GM12874 (cell line): ENCODE results near the gene AGAP1.

Experiments used
- TF ChIP-seq, protein P1 (sequence below): IDR thresholded peaks from 2 replicates; pipeline ENCODE4 v1.5.1; 2011; ENCODE audit warnings: low read depth, mild to moderate bottlenecking, control low read depth, low read length, moderate library complexity; ENCODE audit not compliant: insufficient read depth

Gene AGAP1

DNA sequence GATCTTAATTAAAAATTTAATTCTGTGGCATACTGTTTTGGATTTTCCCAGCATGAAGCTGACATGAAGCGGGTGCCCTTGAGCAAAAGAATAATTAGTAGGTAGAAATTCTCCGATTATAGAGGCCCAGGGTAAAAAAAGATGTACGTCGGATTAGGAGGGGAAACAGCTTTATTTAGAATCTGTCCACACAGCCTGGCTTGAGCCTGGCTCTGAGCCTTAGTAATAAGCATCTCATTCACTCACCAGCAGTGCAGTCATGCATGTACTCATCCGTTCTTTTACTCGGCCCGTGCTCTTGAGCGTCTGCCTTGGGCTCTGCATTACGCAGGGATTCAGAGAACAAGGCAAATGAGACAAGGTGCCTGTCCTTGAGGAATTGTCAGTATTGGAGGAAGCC, 219.3 kb downstream of the AGAP1 start:
- TF ChIP-seq, protein P1, sequence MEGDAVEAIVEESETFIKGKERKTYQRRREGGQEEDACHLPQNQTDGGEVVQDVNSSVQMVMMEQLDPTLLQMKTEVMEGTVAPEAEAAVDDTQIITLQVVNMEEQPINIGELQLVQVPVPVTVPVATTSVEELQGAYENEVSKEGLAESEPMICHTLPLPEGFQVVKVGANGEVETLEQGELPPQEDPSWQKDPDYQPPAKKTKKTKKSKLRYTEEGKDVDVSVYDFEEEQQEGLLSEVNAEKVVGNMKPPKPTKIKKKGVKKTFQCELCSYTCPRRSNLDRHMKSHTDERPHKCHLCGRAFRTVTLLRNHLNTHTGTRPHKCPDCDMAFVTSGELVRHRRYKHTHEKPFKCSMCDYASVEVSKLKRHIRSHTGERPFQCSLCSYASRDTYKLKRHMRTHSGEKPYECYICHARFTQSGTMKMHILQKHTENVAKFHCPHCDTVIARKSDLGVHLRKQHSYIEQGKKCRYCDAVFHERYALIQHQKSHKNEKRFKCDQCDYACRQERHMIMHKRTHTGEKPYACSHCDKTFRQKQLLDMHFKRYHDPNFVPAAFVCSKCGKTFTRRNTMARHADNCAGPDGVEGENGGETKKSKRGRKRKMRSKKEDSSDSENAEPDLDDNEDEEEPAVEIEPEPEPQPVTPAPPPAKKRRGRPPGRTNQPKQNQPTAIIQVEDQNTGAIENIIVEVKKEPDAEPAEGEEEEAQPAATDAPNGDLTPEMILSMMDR: no peak

DNA sequence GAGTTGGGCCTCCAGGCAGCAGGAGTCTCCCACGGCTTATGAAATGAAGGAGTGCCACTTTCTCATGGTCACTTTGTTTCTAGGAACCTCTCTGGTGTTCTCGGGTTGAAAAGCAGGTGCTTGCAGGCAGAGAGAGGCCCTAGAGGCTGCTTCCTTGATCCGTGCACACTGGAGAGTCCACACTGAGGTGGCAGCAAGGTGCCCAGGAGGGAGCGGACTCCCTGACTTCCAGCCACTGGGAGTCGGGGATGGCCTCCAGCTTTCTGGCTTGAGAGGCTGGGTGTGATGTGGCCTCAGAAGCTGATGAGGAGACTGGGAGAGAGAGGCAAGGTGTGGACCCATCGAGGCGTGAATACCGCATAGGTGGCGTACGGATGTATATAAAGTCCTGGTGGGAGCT, 221.8 kb downstream of the AGAP1 start:
- TF ChIP-seq, protein P1: no peak

DNA sequence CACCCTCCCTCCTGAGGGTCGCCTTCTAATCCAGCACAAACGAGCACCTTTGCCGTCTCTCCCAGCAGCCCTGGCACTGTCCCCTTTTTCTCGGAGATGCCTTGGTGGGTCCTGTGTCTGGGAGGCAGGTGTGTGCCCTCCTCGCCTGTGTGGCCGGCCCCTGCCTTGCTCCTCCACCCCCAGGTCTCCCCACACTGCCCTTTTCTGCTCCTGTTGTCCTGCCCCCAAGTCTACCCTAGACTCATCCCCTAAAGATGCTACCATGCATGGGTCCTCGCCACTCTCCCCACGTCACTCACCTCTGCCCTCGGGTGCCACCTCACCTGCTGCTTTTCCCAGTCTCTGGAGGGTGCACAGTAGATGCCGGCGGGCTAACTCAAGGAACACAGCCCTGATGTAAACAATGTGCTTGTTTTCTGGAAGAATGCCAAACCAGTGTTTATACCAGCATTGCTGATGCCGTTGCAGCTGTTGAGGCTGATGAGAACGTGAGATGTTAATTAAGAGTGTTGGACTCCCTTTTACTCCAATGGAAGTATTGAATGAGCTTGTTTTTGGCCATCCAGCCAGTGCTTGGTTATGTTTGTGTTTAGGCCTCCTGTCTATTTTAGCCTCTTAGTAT, 223.1 kb downstream of the AGAP1 start:
- TF ChIP-seq, protein P1: no peak

DNA sequence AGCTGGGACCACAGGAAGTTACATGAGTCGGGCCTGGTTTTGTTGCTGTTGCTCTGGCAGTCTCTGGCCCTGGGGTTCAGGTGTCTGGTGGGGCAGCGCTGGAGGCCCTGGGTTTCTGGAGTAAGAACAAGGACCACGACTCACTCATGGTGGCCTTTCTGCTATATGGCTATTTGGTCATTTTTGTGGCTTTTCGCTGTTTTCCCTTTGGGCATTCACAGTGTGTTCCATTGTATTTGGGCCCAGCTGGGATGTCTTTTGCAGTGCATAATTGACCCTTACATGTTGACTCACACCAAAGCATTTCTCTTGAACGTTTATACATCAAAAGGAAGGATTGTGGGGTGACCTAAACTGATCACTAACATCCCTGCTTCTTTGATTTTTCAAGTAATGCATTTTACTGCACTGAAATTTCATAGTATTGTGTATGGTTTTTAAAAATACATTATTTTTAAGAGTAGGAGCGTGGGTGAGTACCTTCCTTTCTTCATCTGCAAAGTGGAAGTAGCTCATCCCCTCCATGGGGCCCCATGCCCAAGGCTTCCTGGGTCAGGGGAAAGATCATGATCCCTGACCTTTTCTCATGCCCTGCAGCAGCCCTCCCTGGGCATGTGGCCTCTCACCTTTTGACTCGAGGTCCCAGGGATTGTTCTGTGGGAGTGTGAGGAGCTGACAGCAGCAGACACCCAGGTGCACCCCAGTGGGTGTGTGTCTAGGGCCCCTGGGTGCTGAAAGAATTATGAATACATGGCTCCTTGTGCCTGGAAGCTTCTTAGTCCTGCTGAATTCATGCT, 225.5 kb downstream of the AGAP1 start:
- TF ChIP-seq, protein P1: no peak

DNA sequence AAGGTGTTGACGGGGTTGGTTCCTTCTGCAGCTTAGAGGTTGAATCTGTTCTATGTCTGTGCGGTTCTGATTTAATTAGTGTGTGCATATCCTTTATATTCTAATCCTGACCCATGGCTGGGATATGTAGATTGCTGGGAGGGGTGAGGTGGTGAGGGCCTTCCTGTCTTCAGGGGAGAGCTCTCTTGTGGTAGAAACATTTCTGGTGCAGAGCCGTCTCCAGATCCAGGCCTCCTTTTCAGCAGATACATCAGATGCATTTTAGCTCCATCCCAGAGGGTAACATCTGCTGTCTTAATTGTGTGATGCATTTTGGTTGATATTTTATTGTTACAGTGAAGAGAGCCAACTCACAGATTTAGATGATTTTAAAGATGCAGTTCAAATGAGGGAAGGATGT, 227.8 kb downstream of the AGAP1 start:
- TF ChIP-seq, protein P1: no peak

DNA sequence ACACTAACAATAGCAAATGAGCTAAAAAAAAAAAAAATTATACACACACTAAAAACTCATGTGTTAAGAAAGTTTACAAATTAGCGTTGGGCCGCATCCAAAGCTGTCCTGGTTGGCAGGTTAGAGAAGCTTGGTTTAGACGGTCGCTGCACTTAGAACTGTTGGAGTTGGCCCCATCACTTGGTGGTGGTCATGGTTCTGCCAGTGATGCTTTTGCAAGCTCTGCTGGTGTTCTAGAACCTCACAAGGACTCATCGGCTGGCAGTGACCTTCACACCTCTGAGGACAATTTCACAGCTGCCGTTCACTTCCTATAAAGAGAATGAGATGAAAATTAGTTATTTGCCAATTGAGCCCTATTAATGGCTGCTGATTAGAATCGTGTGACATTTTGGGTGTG, 229.0 kb downstream of the AGAP1 start:
- TF ChIP-seq, protein P1: no peak

DNA sequence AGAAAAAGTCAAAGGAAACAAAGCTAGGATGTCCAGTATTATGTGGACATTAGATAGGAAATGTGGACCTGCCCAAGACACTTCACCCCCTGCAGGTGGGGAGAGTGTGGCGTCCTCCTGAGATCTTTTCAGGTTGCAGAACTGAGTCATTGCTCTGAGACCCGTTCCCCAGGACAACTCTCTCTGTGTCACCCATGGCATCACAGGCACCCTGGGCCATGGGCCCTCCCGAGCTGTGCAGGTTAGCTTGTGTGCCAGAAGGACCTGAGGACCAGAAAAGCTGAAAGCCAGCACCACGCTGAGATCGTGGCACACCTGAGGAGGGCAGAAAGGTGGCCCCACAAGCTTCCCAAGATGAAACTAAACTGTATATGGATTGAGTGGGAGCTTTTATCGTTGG, 229.5 kb downstream of the AGAP1 start:
- TF ChIP-seq, protein P1: no peak
